Epithelial cell of esophagus (primary cell): ENCODE measurements around the gene YWHAH.

Experiments
- DNase-seq: peaks from one replicate; pipeline ENCODE4 v3.0.0; 2010; ENCODE audit warnings: low read depth
- H3K4me3 ChIP-seq: 2 replicates; pipeline ENCODE4 v1.5.1; 2011; ENCODE audit warnings: mild to moderate bottlenecking, low read length, control low read depth
- TF ChIP-seq, protein P1 (sequence below): IDR thresholded peaks from 2 replicates; pipeline ENCODE4 v1.5.1; 2011; ENCODE audit warnings: low read depth, mild to moderate bottlenecking, low read length, control low read depth, inconsistent platforms; ENCODE audit not compliant: insufficient read depth; ENCODE audit errors: missing control alignments

YWHAH gene

DNA sequence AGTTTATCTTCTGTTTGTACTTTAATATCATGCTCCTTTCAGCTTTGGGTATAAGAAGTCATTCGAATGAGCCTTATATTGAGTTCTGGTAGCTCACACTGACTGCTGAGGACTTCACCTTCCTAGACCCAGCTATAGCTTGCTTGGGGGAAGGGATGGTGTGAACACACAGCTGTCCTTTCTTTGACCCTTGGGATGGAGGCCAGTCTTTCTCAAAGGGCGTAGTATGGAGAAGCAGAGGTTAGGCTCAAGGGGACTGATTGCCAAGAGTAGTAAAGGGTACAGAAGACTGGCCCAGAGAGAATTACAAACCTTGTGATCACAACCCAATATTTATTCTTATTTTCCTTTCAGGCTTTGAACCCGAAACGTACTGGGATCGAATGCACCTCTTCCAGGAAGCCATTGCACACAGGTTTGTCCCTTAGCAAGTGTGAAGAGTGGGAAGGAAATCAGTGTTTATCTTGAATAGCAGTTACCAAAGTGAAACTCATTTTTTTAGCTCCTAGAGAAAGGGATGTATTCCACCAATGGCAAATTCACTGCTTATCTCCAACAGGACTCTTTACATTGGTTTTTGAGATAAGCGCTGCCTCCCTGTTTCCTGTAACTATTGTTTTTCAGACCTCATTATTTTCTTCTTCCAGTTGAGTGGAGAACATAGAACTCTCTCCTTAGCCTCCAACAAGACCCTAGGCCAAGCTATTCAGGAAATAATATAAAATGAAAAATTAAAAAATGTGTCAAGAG, 42.8 kb upstream of the YWHAH start:
- no peak for DNase-seq
- no peak overlapping the region for H3K4me3 ChIP-seq
- TF ChIP-seq, protein P1, sequence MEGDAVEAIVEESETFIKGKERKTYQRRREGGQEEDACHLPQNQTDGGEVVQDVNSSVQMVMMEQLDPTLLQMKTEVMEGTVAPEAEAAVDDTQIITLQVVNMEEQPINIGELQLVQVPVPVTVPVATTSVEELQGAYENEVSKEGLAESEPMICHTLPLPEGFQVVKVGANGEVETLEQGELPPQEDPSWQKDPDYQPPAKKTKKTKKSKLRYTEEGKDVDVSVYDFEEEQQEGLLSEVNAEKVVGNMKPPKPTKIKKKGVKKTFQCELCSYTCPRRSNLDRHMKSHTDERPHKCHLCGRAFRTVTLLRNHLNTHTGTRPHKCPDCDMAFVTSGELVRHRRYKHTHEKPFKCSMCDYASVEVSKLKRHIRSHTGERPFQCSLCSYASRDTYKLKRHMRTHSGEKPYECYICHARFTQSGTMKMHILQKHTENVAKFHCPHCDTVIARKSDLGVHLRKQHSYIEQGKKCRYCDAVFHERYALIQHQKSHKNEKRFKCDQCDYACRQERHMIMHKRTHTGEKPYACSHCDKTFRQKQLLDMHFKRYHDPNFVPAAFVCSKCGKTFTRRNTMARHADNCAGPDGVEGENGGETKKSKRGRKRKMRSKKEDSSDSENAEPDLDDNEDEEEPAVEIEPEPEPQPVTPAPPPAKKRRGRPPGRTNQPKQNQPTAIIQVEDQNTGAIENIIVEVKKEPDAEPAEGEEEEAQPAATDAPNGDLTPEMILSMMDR, result no peak

DNA sequence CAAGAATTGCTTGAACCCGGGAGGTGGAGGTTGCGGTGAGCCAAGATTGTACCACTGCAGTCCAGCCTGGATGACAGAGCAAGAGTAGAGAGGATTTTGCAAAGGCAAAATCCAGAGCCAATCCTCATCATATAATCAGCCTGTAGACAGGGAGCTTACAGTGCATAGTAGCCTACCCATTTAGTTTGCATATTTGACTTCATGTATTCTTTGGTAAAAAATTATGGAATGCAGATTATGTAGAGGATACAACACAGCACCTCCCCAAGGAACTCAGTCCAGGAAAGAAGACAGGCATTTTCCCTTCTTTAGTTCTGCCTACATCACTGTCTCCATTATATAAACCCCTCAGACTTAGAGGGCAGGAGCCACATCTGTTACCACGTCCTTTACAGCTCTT, 39.7 kb upstream of the YWHAH start:
- no peak for DNase-seq
- TF ChIP-seq, protein P1, result no peak
- no peak overlapping the region for H3K4me3 ChIP-seq

DNA sequence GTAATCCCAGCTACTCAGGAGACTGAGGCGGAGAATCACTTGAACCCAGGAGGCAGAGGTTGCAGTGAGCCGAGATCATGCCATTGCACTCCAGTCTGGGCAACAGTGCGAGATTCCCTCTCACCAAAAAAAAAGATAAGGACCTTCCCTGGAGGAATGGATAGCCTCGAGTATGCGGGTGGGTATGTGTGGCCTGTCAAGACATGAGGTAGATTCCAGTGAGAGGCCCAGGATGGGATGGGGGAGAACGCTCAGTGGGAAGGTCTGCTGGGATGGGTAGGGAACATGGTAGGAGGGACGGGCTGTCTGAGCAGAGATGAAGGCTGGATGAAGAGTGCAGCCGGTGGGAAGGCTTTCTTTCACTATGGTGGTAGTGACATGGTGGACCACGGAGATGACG, 39.0 kb upstream of the YWHAH start:
- TF ChIP-seq, protein P1, result no peak
- DNase-seq, result no peak

DNA sequence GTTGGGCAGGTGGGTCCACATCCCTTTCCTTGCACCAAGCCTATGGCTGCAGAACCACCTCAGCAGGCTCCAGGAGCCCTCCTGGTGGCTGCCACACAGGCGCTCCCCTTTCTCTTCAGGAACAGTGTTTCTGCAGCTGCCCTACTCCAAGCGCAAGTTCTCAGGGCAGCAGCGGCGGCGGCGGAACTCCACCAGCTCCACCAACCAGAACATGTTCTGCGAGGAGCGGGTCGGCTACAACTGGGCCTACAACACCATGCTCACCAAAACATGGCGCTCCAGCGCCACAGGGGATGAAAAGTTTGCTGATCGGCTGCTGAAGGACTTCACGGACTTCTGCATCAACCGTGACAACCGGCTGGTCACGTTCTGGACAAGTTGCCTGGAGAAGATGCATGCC, 38.2 kb upstream of the YWHAH start:
- TF ChIP-seq, protein P1, result no peak
- no peak overlapping the region for H3K4me3 ChIP-seq

More for the DNA sequence above, 39.0 kb upstream of the YWHAH start:
- H3K4me3 ChIP-seq, result no peak overlapping the region

DNA sequence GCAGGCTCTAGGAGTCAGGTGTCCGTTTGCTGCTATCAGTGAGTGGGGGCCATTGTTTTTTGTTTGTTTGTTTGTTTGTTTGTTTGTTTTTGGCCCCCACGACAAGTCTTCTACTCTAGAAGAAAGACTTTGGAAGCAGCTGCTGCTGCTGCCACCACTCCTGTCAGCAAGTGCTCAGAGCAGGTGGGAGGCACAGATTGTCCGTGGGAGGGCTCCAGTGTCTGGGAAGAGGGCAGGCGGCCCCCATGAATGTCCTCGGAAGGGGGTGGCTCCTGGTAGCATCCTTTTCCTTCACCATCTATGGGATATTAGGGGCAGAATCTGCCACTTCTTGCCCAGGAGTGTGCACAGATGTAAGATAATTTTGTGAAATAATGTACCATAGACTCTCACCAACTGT, 37.8 kb upstream of the YWHAH start:
- TF ChIP-seq, protein P1, result no peak
- no peak overlapping the region for H3K4me3 ChIP-seq
- DNase-seq, result no peak

More for the DNA sequence above, 38.2 kb upstream of the YWHAH start:
- DNase-seq, result no peak

DNA sequence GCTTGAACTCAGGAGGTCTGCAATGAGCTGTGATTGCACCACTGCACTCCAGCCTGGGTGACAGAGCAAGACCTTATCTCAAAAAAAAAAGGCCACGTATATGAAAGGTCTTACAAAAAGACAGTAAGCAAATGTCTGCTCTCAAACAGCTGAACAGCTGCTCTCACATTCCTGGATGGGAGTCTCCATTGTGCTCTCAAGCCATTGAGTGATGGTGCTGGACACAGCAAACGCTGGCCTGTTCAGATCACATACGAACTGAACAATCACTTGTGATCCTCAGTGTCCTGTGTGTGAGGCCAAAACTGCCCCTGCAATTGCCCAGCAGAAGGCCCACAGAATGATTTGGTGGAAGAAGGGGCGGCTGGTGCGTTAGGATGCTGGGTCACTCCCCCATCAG, 34.4 kb upstream of the YWHAH start:
- TF ChIP-seq, protein P1, result no peak
- no peak for DNase-seq
- H3K4me3 ChIP-seq, result no peak overlapping the region
